H1 (cell line): ENCODE data around the gene DYDC1. TPM values are rescaled to one million over a fixed set of nuclear protein-coding genes. Genes with fewer than 3 reads are reported as not detected.

ENCODE experiments used
- CTCF ChIA-PET: fragments of 300-600 bp; sonication (Branson Sonifier 250); formaldehyde crosslinking; loops from one replicate; lab custom pipeline; 2021; ENCODE audit not compliant: partially characterized antibody; lab: Charles Lee
- POLR2A ChIA-PET: fragments of 300-600 bp; sonication (Branson Sonifier 250); formaldehyde crosslinking; loops from one replicate; lab custom pipeline; 2021; ENCODE audit warnings: inconsistent platforms; ENCODE audit not compliant: partially characterized antibody; lab: Charles Lee
- DNase-seq, 2 experiments: peaks; one replicate each; pipeline versions ENCODE4 v3.0.0 to v3.0.0-alpha.2; 2010 to 2022; ENCODE audit warnings: low spot score in 2 of 2, low read depth in 1 of 2, mixed read lengths in 1 of 2
- FAIRE-seq: peaks from 2 replicates; lab custom pipeline; 2011; peaks lifted over from hg19 to GRCh38; lab: Jason Lieb, UNC
- H2AFZ ChIP-seq: 2 replicates; pipeline ENCODE4 v1.8.1; 2012; ENCODE audit warnings: low read length, inconsistent platforms
- H2AK5ac ChIP-seq: 2 replicates; pipeline ENCODE4 v1.6.1; 2013; ENCODE audit warnings: low read depth, low read length
- H2BK120ac ChIP-seq: replicated peaks from 2 replicates; pipeline ENCODE3; 2013; ENCODE audit warnings: low read depth, low read length, inconsistent platforms
- H2BK12ac ChIP-seq: 2 replicates; pipeline ENCODE4 v1.6.1; 2013; ENCODE audit warnings: low read depth, low read length
- H2BK15ac ChIP-seq: 2 replicates; pipeline ENCODE4 v1.6.1; 2013; ENCODE audit warnings: low read length
- H2BK20ac ChIP-seq: 2 replicates; pipeline ENCODE4 v1.6.1; 2013; ENCODE audit warnings: low read length
- H2BK5ac ChIP-seq: 2 replicates; pipeline ENCODE4 v1.6.1; 2013; ENCODE audit warnings: low read depth, low read length
- H3K14ac ChIP-seq: 2 replicates; pipeline ENCODE4 v1.6.1; 2013; ENCODE audit warnings: inconsistent platforms; ENCODE audit not compliant: insufficient read length
- H3K18ac ChIP-seq: 2 replicates; pipeline ENCODE4 v1.6.1; 2013; ENCODE audit warnings: low read length; ENCODE audit errors: extremely low read depth
- H3K23ac ChIP-seq: 2 replicates; pipeline ENCODE4 v1.6.1; 2013; ENCODE audit warnings: inconsistent platforms; ENCODE audit not compliant: insufficient read length
- H3K23me2 ChIP-seq: 2 replicates; pipeline ENCODE4 v1.6.1; 2013; ENCODE audit warnings: low read depth, low read length
- H3K27ac ChIP-seq: 2 replicates; pipeline ENCODE4 v1.6.1; 2011; ENCODE audit warnings: low read depth, low read length, inconsistent platforms
- H3K27me3 ChIP-seq, 4 experiments: replicated peaks in 1 of 4; 1 replicate in 1 of 4; 2 replicates in 3 of 4; pipeline versions ENCODE4 v1.6.1 to v1.8.1; 2011 to 2013; ENCODE audit warnings: low read length in 3 of 4, mild to moderate bottlenecking in 3 of 4, inconsistent platforms in 2 of 4, mixed read lengths in 2 of 4, moderate library complexity in 1 of 4; ENCODE audit not compliant: control insufficient read depth in 3 of 4, insufficient read depth in 3 of 4; ENCODE audit errors: extremely low read depth in 1 of 4
- H3K36me3 ChIP-seq, 4 experiments: 2 replicates each; pipeline versions ENCODE4 v1.6.1 to v1.8.1; 2011 to 2013; ENCODE audit warnings: mild to moderate bottlenecking in 4 of 4, low read length in 3 of 4, moderate library complexity in 2 of 4, control low read depth in 1 of 4, inconsistent platforms in 1 of 4; ENCODE audit not compliant: insufficient read depth in 4 of 4, control insufficient read depth in 2 of 4
- H3K4ac ChIP-seq: replicated peaks from 2 replicates; pipeline ENCODE3; 2013; ENCODE audit warnings: low read length, low read depth, mixed read lengths, inconsistent platforms; ENCODE audit not compliant: insufficient read length
- H3K4me1 ChIP-seq, 4 experiments: replicated peaks in 1 of 4; 1 replicate in 1 of 4; 2 replicates in 3 of 4; pipeline versions ENCODE4 v1.6.1 to v1.8.1; 2011 to 2013; ENCODE audit warnings: low read length in 3 of 4, inconsistent platforms in 2 of 4, mixed read lengths in 1 of 4; ENCODE audit not compliant: insufficient read depth in 4 of 4, control insufficient read depth in 3 of 4
- H3K4me2 ChIP-seq, 2 experiments: 2 replicates each; pipeline versions ENCODE4 v1.6.1 to v1.8.1; 2011 to 2013; ENCODE audit warnings: low read depth in 2 of 2, low read length in 2 of 2, control low read depth in 1 of 2, inconsistent platforms in 1 of 2, mild to moderate bottlenecking in 1 of 2; ENCODE audit not compliant: insufficient read depth in 1 of 2
- H3K4me3 ChIP-seq, 4 experiments: fragments of 200-600, 300-600 bp in 1 of 4; sonication (generic), shearing (Covaris generic), sonication (Bioruptor Twin) in 1 of 4; 2 replicates each; pipeline versions ENCODE4 v1.5.1 to v1.8.1; 2011 to 2016; ENCODE audit warnings: low read length in 4 of 4, low read depth in 3 of 4, control low read depth in 2 of 4, inconsistent platforms in 2 of 4, mild to moderate bottlenecking in 2 of 4, mixed read lengths in 1 of 4, moderate library complexity in 1 of 4; ENCODE audit not compliant: insufficient read depth in 2 of 4; ENCODE audit errors: extremely low read depth in 1 of 4
- H3K56ac ChIP-seq: replicated peaks from 2 replicates; pipeline ENCODE3; 2013; ENCODE audit warnings: low read depth, mild to moderate bottlenecking, mixed read lengths, low read length, inconsistent platforms; ENCODE audit not compliant: insufficient read length
- H3K79me1 ChIP-seq: 2 replicates; pipeline ENCODE4 v1.6.1; 2013; ENCODE audit warnings: low read depth, low read length, control low read depth
- H3K79me2 ChIP-seq, 2 experiments: 2 replicates each; pipeline versions ENCODE4 v1.6.1 to v1.8.1; 2012 to 2013; ENCODE audit warnings: low read length in 2 of 2, mild to moderate bottlenecking in 2 of 2, inconsistent platforms in 1 of 2; ENCODE audit not compliant: insufficient read depth in 2 of 2, control insufficient read depth in 1 of 2
- H3K9ac ChIP-seq, 4 experiments: replicated peaks in 1 of 4; 1 replicate in 1 of 4; 2 replicates in 3 of 4; pipeline versions ENCODE4 v1.6.1 to v1.8.1; 2011 to 2013; ENCODE audit warnings: low read depth in 3 of 4, low read length in 3 of 4, control low read depth in 2 of 4, mild to moderate bottlenecking in 2 of 4, moderate library complexity in 2 of 4, inconsistent platforms in 1 of 4; ENCODE audit errors: extremely low read depth in 1 of 4
- H3K9me3 ChIP-seq, 2 experiments: 2 replicates each; pipeline versions ENCODE4 v1.6.1 to v1.8.1; 2012 to 2013; ENCODE audit warnings: mild to moderate bottlenecking in 2 of 2, moderate library complexity in 2 of 2, control low read depth in 1 of 2, inconsistent platforms in 1 of 2, low read depth in 1 of 2, low read length in 1 of 2, mixed read lengths in 1 of 2; ENCODE audit not compliant: insufficient read depth in 2 of 2
- H4K20me1 ChIP-seq, 2 experiments: replicated peaks in 1 of 2; 2 replicates each; pipeline versions ENCODE3 to v1.8.1; 2011 to 2013; ENCODE audit warnings: inconsistent platforms in 2 of 2, low read length in 2 of 2, mild to moderate bottlenecking in 1 of 2; ENCODE audit not compliant: insufficient read depth in 2 of 2, control insufficient read depth in 1 of 2
- H4K5ac ChIP-seq: 2 replicates; pipeline ENCODE4 v1.6.1; 2013; ENCODE audit warnings: low read length, low read depth, mixed read lengths, inconsistent platforms; ENCODE audit not compliant: insufficient read length
- H4K8ac ChIP-seq: 2 replicates; pipeline ENCODE4 v1.8.0; 2013; ENCODE audit warnings: mild to moderate bottlenecking, moderate library complexity, low read length, inconsistent platforms; ENCODE audit not compliant: insufficient read depth; ENCODE audit errors: extremely low read depth
- H4K91ac ChIP-seq: replicated peaks from 2 replicates; pipeline ENCODE3; 2013; ENCODE audit warnings: low read length, mixed read lengths, inconsistent platforms; ENCODE audit not compliant: insufficient read length
- CEBPB ChIP-seq: IDR thresholded peaks from 2 replicates; pipeline ENCODE4 v1.6.1; 2012; ENCODE audit warnings: low read depth, low read length
- HDAC2 ChIP-seq, 2 experiments: fragments of 300-600 bp in 1 of 2; sonication (generic) in 1 of 2; IDR thresholded peaks; 2 replicates each; pipeline ENCODE4 v1.6.1; 2011 to 2012; ENCODE audit warnings: low read depth in 2 of 2, low read length in 2 of 2, mild to moderate bottlenecking in 2 of 2, moderate library complexity in 2 of 2, borderline replicate concordance in 1 of 2, inconsistent platforms in 1 of 2
- SIN3A ChIP-seq, 2 experiments: IDR thresholded peaks in 1 of 2; conservative IDR thresholded peaks in 1 of 2; 2 replicates each; pipeline ENCODE4 v1.6.1; 2011 to 2012; ENCODE audit warnings: low read length in 2 of 2, improper control_type of control experiment in 1 of 2, low read depth in 1 of 2, mild to moderate bottlenecking in 1 of 2
- YY1 ChIP-seq: IDR thresholded peaks from 2 replicates; pipeline ENCODE4 v1.6.1; 2011; ENCODE audit warnings: low read depth, mild to moderate bottlenecking, low read length
- WGBS, 2 experiments: shearing (Covaris generic) in 1 of 2; methylation state at CpG; one replicate each; pipeline versions ENCODE4 v1.1.6 to v1.1.7; 2013 to 2015; ENCODE audit warnings: low lambda C conversion rate in 2 of 2, mixed read lengths in 2 of 2, inconsistent platforms in 1 of 2, low coverage in 1 of 2, missing lambda C conversion rate in 1 of 2; ENCODE audit not compliant: insufficient replicate concordance in 2 of 2, insufficient coverage in 1 of 2, insufficient read length in 1 of 2; ENCODE audit errors: extremely low coverage in 1 of 2, missing lambda C conversion rate in 1 of 2; 5-methylcytosine and 5-hydroxymethylcytosine counted together
- polyA plus RNA-seq, 7 experiments: library from polyadenylated mRNA; depleted of rRNA in 3 of 7; stranded (reverse) in 5 of 7; unstranded in 2 of 7; fragments of >200 nt in 5 of 7; fragments of 200-250 nt in 2 of 7; gene quantifications; 1 replicate in 5 of 7; 2 replicates in 1 of 7; 4 replicates in 1 of 7; pipeline versions ENCODE4 v1.2.1 to v1.2.3, GENCODE V29; 2011 to 2013; ENCODE audit warnings: missing spikeins in 2 of 7, mixed read lengths in 2 of 7
- total RNA-seq: library from RNA; stranded (reverse); fragmentation: NEBNext Ultra II Directional; extraction: Animal tissue kit (Norgen Biotek cat#: 25700); gene quantifications from 2 replicates; pipeline ENCODE4 v1.2.1, GENCODE V29; 2021

DYDC1 gene
- total and polyA plus RNA-seq, 2 of the 8 experiments (the other 6 are each of a cell fraction or from before 2014, with no cell fraction given), result not detected

DNA sequence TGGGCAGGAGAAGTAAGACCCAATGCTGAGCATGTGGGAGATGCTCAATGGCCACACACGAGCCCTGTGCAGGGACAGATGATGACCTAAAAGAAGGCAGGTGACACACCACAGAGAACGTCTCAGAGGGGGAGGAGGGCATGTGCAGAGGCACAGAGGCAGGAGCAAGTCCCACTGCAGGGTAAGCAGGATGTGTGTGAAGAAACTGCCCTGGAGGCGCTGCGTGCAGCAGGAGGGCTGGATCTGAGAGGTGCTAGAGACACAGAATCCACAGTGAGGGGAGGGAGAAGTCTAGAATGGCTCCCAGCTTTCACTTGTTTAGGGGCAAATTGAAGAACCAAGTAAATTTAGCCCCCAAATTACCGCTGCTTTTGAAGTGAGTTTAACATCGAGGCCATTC is 14.9 kb upstream of the DYDC1 start:
- Histone ChIP-seq H3K79me1 (no peaks in the 10 kb centered on the region), H4K8ac (no peak overlapping the region), H4K91ac (no peak overlapping the region), H2AK5ac (no peak overlapping the region), H3K79me2 (no peaks in the 10 kb centered on the region), H3K23me2 (no peaks in the 10 kb centered on the region), H3K9me3 (peaks cover 11 to 15% of the 10 kb centered on the region in 2 experiments; a peak in 3 of 4 replicates), H2AFZ (no peak overlapping the region), H3K9ac (no peak overlapping the region), H4K20me1 (no peaks in the 10 kb centered on the region), H4K5ac (no peak overlapping the region), H3K27me3 (no peaks in the 10 kb centered on the region; a peak in 1 of 7 replicates), H3K4me1 (no peaks in the 10 kb centered on the region), H2BK120ac (no peak overlapping the region), H3K36me3 (peaks cover 0 to 14% (median 2%) of the 10 kb centered on the region in 4 experiments; a peak in 3 of 8 replicates), H3K4me3 (no peak overlapping the region), H2BK15ac (no peak overlapping the region; the same call in 1 of the 2 replicates), H2BK20ac (no peak overlapping the region), H3K4ac (no peak overlapping the region), H3K56ac (no peak overlapping the region), H3K14ac (no peak overlapping the region), H3K23ac (no peak overlapping the region), H2BK12ac (no peak overlapping the region), H3K4me2 (no peak overlapping the region), H3K27ac (no peak overlapping the region), H2BK5ac (no peak overlapping the region), H3K18ac (no peak overlapping the region)
- WGBS, 2 experiments, result 94% methylated on average over 6 of the region's 6 CpGs; no CpG with 5 or more reads in 1 of the 2 experiments
- POLR2A ChIA-PET, result interaction anchor here (0.7 kb wide), 1 partner anchor 14 kb away, joined by 3 read pairs; no protein-coding TSS in a partner anchor
- DNase-seq, result no peak
- FAIRE-seq, result no peak
- CTCF ChIA-PET, result interaction anchor here (1.3 kb wide), 3 partner anchors 9 to 111 kb away, joined by 4 read pairs; no protein-coding TSS in a partner anchor
- TF ChIP-seq YY1, result no peak
- TF ChIP-seq CEBPB, result no peak
- no peak for TF ChIP-seq SIN3A (conservative IDR thresholded peaks at IDR 0.05 in 1 of 2, IDR thresholded peaks at IDR 0.05 in 1 of 2; ENCODE audit: low read depth in 1 of 2, low read length in 2 of 2)
- TF ChIP-seq HDAC2 (IDR thresholded peaks at IDR 0.05; ENCODE audit: borderline replicate concordance in 1 of 2, low read depth in 2 of 2, low read length in 2 of 2), result no peak
